GM19328 (cell line): ENCODE data around the gene LRRC9.

Experiments
- ATAC-seq: cut with Tn5 transposase; IDR thresholded peaks from one replicate; pipeline ENCODE4 v1.9.1; 2021; ENCODE audit warnings: mild to moderate bottlenecking, moderate library complexity; ENCODE audit not compliant: unreplicated experiment

The LRRC9 gene

DNA sequence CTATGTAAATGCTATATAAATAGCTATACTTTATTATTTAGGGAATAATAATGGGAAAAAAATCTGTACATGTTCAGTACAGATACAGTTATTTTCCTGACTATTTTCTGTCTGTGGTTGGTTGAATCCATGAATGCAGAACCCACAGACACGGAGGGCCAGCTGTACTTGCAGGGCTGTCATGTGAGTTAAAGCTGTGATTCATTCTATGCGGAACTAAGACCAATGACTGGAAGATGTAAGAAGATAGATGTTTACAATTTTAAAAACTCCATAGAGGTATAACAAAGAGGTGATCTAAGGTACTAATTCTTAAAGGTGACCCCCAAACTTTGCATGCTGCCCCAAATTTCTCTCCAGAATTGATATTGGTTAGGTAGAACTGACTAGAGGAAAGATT lies 186.4 kb downstream of the LRRC9 start:
- ATAC-seq: no peak

DNA sequence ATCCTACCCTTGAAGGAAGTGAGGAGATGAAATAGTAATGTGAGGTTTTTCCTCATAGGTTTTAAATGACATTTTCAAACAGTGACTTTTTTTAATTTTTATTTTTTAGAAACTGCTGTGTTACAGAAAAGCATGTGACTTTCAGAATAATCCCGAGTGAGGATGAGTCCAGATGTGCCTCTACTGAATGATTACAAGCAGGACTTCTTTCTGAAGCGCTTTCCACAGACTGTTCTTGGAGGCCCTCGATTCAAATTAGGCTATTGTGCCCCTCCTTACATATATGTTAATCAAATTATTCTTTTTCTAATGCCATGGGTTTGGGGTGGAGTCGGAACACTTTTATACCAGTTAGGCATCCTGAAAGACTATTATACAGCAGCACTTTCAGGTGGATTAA lies 187.5 kb downstream of the LRRC9 start:
- ATAC-seq: no peak

- no peak for ATAC-seq
These were observed 191.8 kb downstream of the LRRC9 start for GRCh38 chr14:60111732-60112131.
